Endodermal cell (in vitro differentiated cells): ENCODE measurements around the gene CDC42BPB. TPM values are rescaled to one million over a fixed set of nuclear protein-coding genes. Genes with fewer than 3 reads are reported as not detected.

Experiments
- DNase-seq: peaks from one replicate; pipeline ENCODE4 v3.0.0-alpha.2; 2017
- H3K27ac ChIP-seq: 2 replicates; pipeline ENCODE4 v1.5.1; 2013; ENCODE audit warnings: mild to moderate bottlenecking, low read depth, low read length, moderate library complexity
- H3K27me3 ChIP-seq: 2 replicates; pipeline ENCODE4 v1.6.1; 2013; ENCODE audit warnings: mild to moderate bottlenecking, low read length, moderate library complexity; ENCODE audit not compliant: insufficient read depth, control insufficient read depth, poor library complexity, severe bottlenecking
- H3K36me3 ChIP-seq: 2 replicates; pipeline ENCODE4 v1.7.0; 2013; ENCODE audit warnings: mild to moderate bottlenecking, low read length, moderate library complexity; ENCODE audit not compliant: control insufficient read depth, insufficient read depth
- H3K4me1 ChIP-seq: one replicate; pipeline ENCODE4 v1.7.0; 2013; ENCODE audit warnings: low read length; ENCODE audit not compliant: control insufficient read depth, insufficient read depth
- H3K4me3 ChIP-seq: 2 replicates; pipeline ENCODE4 v1.5.1; 2013; ENCODE audit warnings: mild to moderate bottlenecking, low read length, moderate library complexity
- H3K9ac ChIP-seq: 2 replicates; pipeline ENCODE4 v1.6.1; 2013; ENCODE audit warnings: mild to moderate bottlenecking, low read length, moderate library complexity; ENCODE audit not compliant: poor library complexity, severe bottlenecking; ENCODE audit errors: extremely low read depth
- H3K9me3 ChIP-seq: 2 replicates; pipeline ENCODE4 v1.6.1; 2013; ENCODE audit warnings: mild to moderate bottlenecking, low read length, moderate library complexity; ENCODE audit not compliant: control insufficient read depth
- H3K27ac Mint-ChIP-seq: 2 replicates; pipeline ENCODE4 v1.8.0; 2020; ENCODE audit warnings: mixed read lengths
- H3K27me3 Mint-ChIP-seq: 2 replicates; pipeline ENCODE4 v1.8.0; 2021; ENCODE audit warnings: mild to moderate bottlenecking, mixed read lengths; ENCODE audit not compliant: insufficient read depth
- H3K36me3 Mint-ChIP-seq: 2 replicates; pipeline ENCODE4 v1.8.0; 2020; ENCODE audit warnings: low read depth, mixed read lengths
- H3K4me1 Mint-ChIP-seq: 2 replicates; pipeline ENCODE4 v1.8.0; 2020; ENCODE audit warnings: mixed read lengths
- H3K4me3 Mint-ChIP-seq: 2 replicates; pipeline ENCODE4 v1.8.0; 2020; ENCODE audit warnings: mild to moderate bottlenecking, moderate library complexity, mixed read lengths
- H3K9me3 Mint-ChIP-seq: 2 replicates; pipeline ENCODE4 v1.8.0; 2020; ENCODE audit warnings: mild to moderate bottlenecking, mixed read lengths
- WGBS, 2 experiments: methylation state at CpG; one replicate each; pipeline versions ENCODE4 v1.1.5 to v1.1.7; 2013; ENCODE audit warnings: missing lambda C conversion rate in 2 of 2, mixed read lengths in 1 of 2; ENCODE audit not compliant: insufficient coverage in 1 of 2, insufficient read length in 1 of 2; 5-methylcytosine and 5-hydroxymethylcytosine counted together
- total RNA-seq, 2 donors: library from RNA; stranded (reverse); fragmentation: NEBNext Ultra II Directional in 1 of 2; extraction: Animal tissue kit (Norgen Biotek cat#: 25700) in 1 of 2; gene quantifications; 2 replicates in 1 of 2; 3 replicates in 1 of 2; pipeline ENCODE4 v1.2.1, GENCODE V29; 2021
- TF ChIP-seq, protein P1 (sequence below): fragments of 200-600 bp; sonication (generic); conservative IDR thresholded peaks from 2 replicates; pipeline ENCODE4 v1.5.0; 2021; ENCODE audit warnings: antibody characterized with exemption, mild to moderate bottlenecking

The CDC42BPB gene
- total RNA-seq, 2 donors from 2014 or later = 120 to 123 TPM

DNA sequence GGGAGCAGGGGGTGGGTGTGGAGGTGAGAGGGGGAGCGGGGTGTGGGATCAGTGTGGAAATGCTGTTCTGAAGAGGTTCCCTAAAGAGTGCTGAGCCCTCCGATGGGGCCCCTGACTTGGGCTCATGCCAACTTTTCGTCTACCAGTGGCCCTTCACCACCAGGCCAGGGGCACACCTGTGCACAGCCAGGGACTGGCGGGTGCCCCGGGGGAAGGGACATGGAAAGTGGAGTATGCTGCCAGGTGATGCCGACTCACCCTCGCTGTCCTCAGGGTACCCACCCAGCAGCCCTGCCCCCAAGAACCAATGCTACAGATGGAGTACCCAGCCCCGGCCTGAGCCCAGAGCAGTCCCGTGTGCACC is 108.7 kb downstream of the CDC42BPB start:
- Histone ChIP-seq H3K9me3 (no peaks in the 10 kb centered on the region), H3K27ac (no peak overlapping the region), H3K4me1 (no peaks in the 10 kb centered on the region), H3K9ac (no peak overlapping the region), H3K27me3 (no peaks in the 10 kb centered on the region), H3K36me3 (peaks cover 64% of the 10 kb centered on the region), H3K4me3 (no peak overlapping the region)
- no peak for DNase-seq
- Mint-ChIP-seq H3K27ac (no peak overlapping the region), H3K4me3 (no peak overlapping the region), H3K4me1 (peaks cover 7% of the 10 kb centered on the region), H3K36me3 (peaks cover 81% of the 10 kb centered on the region), H3K27me3 (no peaks in the 10 kb centered on the region), H3K9me3 (no peaks in the 10 kb centered on the region)
- TF ChIP-seq, protein P1, sequence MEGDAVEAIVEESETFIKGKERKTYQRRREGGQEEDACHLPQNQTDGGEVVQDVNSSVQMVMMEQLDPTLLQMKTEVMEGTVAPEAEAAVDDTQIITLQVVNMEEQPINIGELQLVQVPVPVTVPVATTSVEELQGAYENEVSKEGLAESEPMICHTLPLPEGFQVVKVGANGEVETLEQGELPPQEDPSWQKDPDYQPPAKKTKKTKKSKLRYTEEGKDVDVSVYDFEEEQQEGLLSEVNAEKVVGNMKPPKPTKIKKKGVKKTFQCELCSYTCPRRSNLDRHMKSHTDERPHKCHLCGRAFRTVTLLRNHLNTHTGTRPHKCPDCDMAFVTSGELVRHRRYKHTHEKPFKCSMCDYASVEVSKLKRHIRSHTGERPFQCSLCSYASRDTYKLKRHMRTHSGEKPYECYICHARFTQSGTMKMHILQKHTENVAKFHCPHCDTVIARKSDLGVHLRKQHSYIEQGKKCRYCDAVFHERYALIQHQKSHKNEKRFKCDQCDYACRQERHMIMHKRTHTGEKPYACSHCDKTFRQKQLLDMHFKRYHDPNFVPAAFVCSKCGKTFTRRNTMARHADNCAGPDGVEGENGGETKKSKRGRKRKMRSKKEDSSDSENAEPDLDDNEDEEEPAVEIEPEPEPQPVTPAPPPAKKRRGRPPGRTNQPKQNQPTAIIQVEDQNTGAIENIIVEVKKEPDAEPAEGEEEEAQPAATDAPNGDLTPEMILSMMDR = no peak
- 92% methylated on average over 2 to 8 of the region's 9 CpGs for WGBS, 2 experiments

DNA sequence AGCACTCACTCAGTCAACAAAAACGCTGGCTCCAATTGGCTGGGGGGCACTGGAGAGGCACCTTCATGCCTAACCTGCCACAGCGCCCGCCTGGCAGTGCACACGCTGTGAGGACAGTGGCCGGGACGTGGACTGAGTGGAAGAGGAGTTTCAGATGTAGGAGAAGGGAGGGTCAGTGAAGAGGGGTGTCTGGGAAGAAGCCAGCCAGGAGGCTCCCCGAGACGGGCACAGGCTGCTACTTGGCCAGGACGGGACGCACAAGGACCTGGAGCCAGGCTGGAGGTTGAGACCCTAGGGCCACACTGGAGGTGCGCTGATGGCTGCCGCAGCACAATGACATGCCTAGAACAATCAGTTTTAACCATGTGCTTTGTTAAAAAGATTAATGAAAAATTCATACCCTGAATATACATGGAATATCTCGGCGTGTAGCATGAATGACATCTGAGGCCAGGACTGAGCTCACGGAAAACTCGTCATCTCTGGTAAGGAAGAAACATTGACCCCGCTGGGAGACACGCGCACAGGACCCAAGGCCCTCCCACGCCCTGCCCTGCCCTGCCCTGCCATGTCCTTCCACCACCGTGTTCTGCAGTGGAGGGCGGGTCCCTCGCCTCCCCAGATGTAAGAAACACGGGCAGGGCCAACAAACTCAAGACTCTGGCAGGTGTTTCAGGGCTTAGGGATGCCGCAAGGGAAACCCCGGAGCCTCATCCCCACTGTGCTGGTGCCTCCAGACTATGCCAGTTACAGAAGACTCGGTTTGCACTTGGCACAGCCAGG is 109.8 kb downstream of the CDC42BPB start:
- peaks cover 78% of the 10 kb centered on the region for H3K36me3 Mint-ChIP-seq

DNA sequence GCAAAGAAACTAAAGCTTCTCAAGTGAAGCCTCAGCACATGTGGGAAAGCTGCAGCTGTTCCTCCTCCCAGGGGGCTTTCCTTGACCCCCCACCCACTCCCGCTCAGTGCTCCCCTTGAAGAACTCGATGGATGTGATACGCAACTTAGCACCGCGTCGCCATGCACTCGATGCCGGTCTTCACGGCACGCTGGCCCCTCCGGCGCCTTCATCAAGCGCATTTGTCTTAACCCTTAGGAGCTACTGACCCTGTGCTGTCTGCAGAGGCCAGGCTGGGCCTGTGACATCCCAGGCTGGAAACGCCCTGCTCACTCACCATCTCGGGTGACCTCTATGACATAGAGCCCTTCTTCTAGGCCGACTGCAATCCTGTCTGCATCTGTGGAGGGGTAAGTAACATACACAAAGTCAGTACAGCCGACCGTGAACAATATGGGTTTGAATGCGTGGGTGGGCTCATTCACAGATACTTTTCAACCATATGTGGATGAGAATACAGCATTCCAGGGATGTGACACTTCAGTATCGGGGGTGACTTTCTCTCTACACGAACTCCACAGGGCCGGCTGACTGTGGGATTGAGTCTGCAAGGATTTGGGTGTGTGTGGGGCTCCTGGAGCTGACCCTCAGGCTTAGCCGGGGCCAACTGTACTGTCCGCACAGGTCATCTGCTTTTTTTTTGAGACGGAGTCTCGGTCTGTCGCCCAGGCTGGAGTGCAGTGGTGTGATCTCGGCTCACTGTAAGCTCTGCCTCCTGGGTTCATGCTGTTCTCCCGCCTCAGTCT is 111.8 kb downstream of the CDC42BPB start:
- 85 to 87% methylated on average over 18 to 29 of the region's 29 CpGs for WGBS, 2 experiments
- Histone ChIP-seq H3K4me1 (no peaks in the 10 kb centered on the region), H3K27me3 (no peaks in the 10 kb centered on the region), H3K4me3 (no peak overlapping the region), H3K9ac (no peak overlapping the region), H3K9me3 (no peaks in the 10 kb centered on the region), H3K27ac (no peak overlapping the region), H3K36me3 (peaks cover 59% of the 10 kb centered on the region)
- Mint-ChIP-seq H3K9me3 (no peaks in the 10 kb centered on the region), H3K4me3 (no peak overlapping the region), H3K27me3 (no peaks in the 10 kb centered on the region), H3K27ac (no peak overlapping the region), H3K4me1 (no peaks in the 10 kb centered on the region), H3K36me3 (peaks cover 79% of the 10 kb centered on the region)
- DNase-seq = no peak
- TF ChIP-seq, protein P1 = no peak

More for the DNA sequence above, 109.8 kb downstream of the CDC42BPB start:
- Histone ChIP-seq H3K36me3 (peaks cover 60% of the 10 kb centered on the region), H3K4me3 (no peak overlapping the region), H3K27me3 (no peaks in the 10 kb centered on the region), H3K27ac (no peak overlapping the region), H3K4me1 (no peaks in the 10 kb centered on the region), H3K9ac (no peak overlapping the region), H3K9me3 (no peaks in the 10 kb centered on the region)
- H3K4me3 Mint-ChIP-seq = no peak overlapping the region
- H3K27me3 Mint-ChIP-seq = no peaks in the 10 kb centered on the region
- H3K27ac Mint-ChIP-seq = no peak overlapping the region
- DNase-seq = no peak
- H3K4me1 Mint-ChIP-seq = peaks cover 7% of the 10 kb centered on the region
- 93 to 94% methylated on average over 21 to 27 of the region's 27 CpGs for WGBS, 2 experiments
- TF ChIP-seq, protein P1 = no peak
- H3K9me3 Mint-ChIP-seq = no peaks in the 10 kb centered on the region
